Heart right ventricle (tissue), 16 donors: Measurements from ENCODE around the gene CCL25. TPM values are rescaled to one million over a fixed set of nuclear protein-coding genes. Genes with fewer than 3 reads are reported as not detected.
"Not testable (repeated sequence)": the region's sequence is repeated elsewhere in the genome, so short reads cannot be mapped to it uniquely, and the experiment has no call there.

Source experiments
- ATAC-seq, 8 donors: fragments of 200-7000 bp; cut with Tn5 transposase; one replicate each; pipeline ENCODE4 v1.9.1; 2020; ENCODE audit warnings: mild to moderate bottlenecking in 8 of 8, moderate library complexity in 8 of 8, moderate number of reproducible peaks in 1 of 8
- DNase-seq, 2 donors: peaks; one replicate each; pipeline ENCODE4 v3.0.0-alpha.2; 2020
- H3K27ac ChIP-seq, 10 donors: fragments of 200-600 bp; sonication (generic) in 2 of 10; one replicate each; pipeline versions ENCODE4 v1.5.0 to v1.8.0; 2020 to 2022; ENCODE audit warnings: mild to moderate bottlenecking in 3 of 10
- H3K27me3 ChIP-seq, 7 donors: fragments of 200-600 bp; one replicate each; pipeline ENCODE4 v1.8.0; 2021 to 2022; ENCODE audit warnings: mild to moderate bottlenecking in 2 of 7
- H3K36me3 ChIP-seq, 9 donors: fragments of 200-600 bp; sonication (generic) in 1 of 9; one replicate each; pipeline versions ENCODE4 v1.5.0 to v1.8.0; 2020 to 2022; ENCODE audit warnings: mild to moderate bottlenecking in 2 of 9
- H3K4me1 ChIP-seq, 9 donors: fragments of 200-600 bp; sonication (generic) in 1 of 9; one replicate each; pipeline versions ENCODE4 v1.5.0 to v1.8.0; 2020 to 2022; ENCODE audit warnings: mild to moderate bottlenecking in 4 of 9
- H3K4me3 ChIP-seq, 10 donors: fragments of 200-600 bp; sonication (generic) in 2 of 10; one replicate each; pipeline versions ENCODE4 v1.5.0 to v1.8.0; 2020 to 2022; ENCODE audit warnings: mild to moderate bottlenecking in 7 of 10, moderate library complexity in 2 of 10
- H3K9me3 ChIP-seq, 11 donors: fragments of 200-600 bp in 10 of 11; sonication (generic) in 2 of 11; one replicate each; pipeline versions ENCODE4 v1.5.0 to v1.8.0; 2013 to 2022; ENCODE audit warnings: mild to moderate bottlenecking in 2 of 11, control low read depth in 1 of 11, moderate library complexity in 1 of 11
- CTCF ChIP-seq, 9 donors: fragments of 200-600 bp; sonication (generic) in 2 of 9; IDR thresholded peaks; one replicate each; pipeline versions ENCODE4 v1.5.0 to v1.8.0; 2021 to 2022; ENCODE audit warnings: antibody characterized with exemption in 9 of 9, mild to moderate bottlenecking in 5 of 9, moderate library complexity in 1 of 9
- WGBS, 2 donors: extraction: QIAGEN DNeasy Blood & Tissue Kit; methylation state at CpG; one replicate each; pipeline ENCODE4 v1.1.7; 2013; ENCODE audit warnings: inconsistent platforms in 1 of 2; 5-methylcytosine and 5-hydroxymethylcytosine counted together
- intact Hi-C, 10 donors: fragments of 100-400 bp; cut with DNase I; formaldehyde crosslinking; loops; one replicate each; pipeline versions ENCODE4 v1.11.1 to v1.14.2; 2022
- polyA plus RNA-seq, 2 donors: library from polyadenylated mRNA; stranded (reverse); fragments of 200-250 nt; gene quantifications; one replicate each; pipeline ENCODE4 v1.2.3, GENCODE V29; 2013
- total RNA-seq, 10 donors: library from RNA; stranded (reverse); fragmentation: NEBNext Ultra II Directional in 3 of 10; extraction: Animal tissue kit (Norgen Biotek cat#: 25700) in 3 of 10; gene quantifications; one replicate each; pipeline versions ENCODE4 v1.2.1 to v1.2.4, GENCODE V29; 2021 to 2023
- donor health status: Arrhythmogenic right ventricular cardiomyopathy.
- donor health status: ischemic (EF 13 %, LVEDD 7.1; RV severe dilation, severe dysfunction).
- donor health status: healthy with polysubstance abuse.
- donor health status: DM: no; HTN: yes; CAD: no.
- donor health status: DM: no; HTN: no; CAD: no.
- donor health status: ischemic (EF 25% LVEDD 6.9; RV normal size, moderate dysfunction).
- donor health status: ischemic (EF 25% LVEDD 5.7; RV mildly dilated, moderate dysfunction).
- donor health status: healthy.
- donor health status: DM: yes; HTN: yes; CAD: no.
- donor health status: Ischemic cardiomyopathy.
- donor health status: ischemic (EF 35%, LVEDD 5.7; RV mildly dilated, moderate dysfunction).
- donor health status: nonischemic (EF 11% LVEDD 7.7; RV severe dilation, severe dysfunction).
- donor health status: DM: yes; HTN: yes; CAD: no.
- donor health status: PGD.
- donor health status: ischemic (EF 29% LVEDD 5.4; RV normal size, mild dysfunction).
- donor health status: nonischemic (EF 23%, LVEDD 6.1; RV moderate dilation, normal function).

The CCL25 gene
- total and polyA plus RNA-seq, 12 donors: not detected

- Histone ChIP-seq H3K4me1 (no peaks in the 10 kb centered on the region), H3K9me3 (no peaks in the 10 kb centered on the region), H3K4me3 (no peak overlapping the region), H3K27me3 (no peaks in the 10 kb centered on the region), H3K36me3 (no peaks in the 10 kb centered on the region), H3K27ac (no peak overlapping the region)
- ATAC-seq (no peak), DNase-seq (no peak)
- TF ChIP-seq CTCF (IDR thresholded peaks at IDR 0.05): peak in 1 of 9 donors; percentile 37
- WGBS, 2 donors: 71 to 75% methylated on average over 14 of the region's 14 CpGs
- intact Hi-C loops: no loop called here
Measured at GRCh38 chr19:8017808-8018207, 34.8 kb upstream of the CCL25 start.

GRCh38 chr19:8020681-8021080 lies 31.9 kb upstream of the CCL25 start:
- Histone ChIP-seq H3K27ac (no peak overlapping the region), H3K4me3 (no peak overlapping the region), H3K4me1 (no peaks in the 10 kb centered on the region), H3K9me3 (no peaks in the 10 kb centered on the region), H3K27me3 (no peaks in the 10 kb centered on the region), H3K36me3 (no peaks in the 10 kb centered on the region)
- no peak for TF ChIP-seq CTCF (IDR thresholded peaks at IDR 0.05)
- intact Hi-C loops: no loop called here
- DNase-seq (no peak), ATAC-seq (no peak)
- 70% methylated on average over 9 of the region's 9 CpGs for WGBS, 2 donors

GRCh38 chr19:8021374-8021773 lies 31.2 kb upstream of the CCL25 start:
- ATAC-seq (no peak), DNase-seq (no peak)
- no peaks in the 10 kb centered on the region for H3K36me3 ChIP-seq
- no peaks in the 10 kb centered on the region for H3K4me1 ChIP-seq
- no peak for TF ChIP-seq CTCF (IDR thresholded peaks at IDR 0.05)
- no peak overlapping the region for H3K4me3 ChIP-seq
- WGBS, 2 donors: 86 to 88% methylated on average over 8 of the region's 8 CpGs
- intact Hi-C loops: no loop called here
- no peaks in the 10 kb centered on the region for H3K27me3 ChIP-seq
- H3K9me3 ChIP-seq: no peaks in the 10 kb centered on the region
- no peak overlapping the region for H3K27ac ChIP-seq

- Histone ChIP-seq H3K9me3 (no peaks in the 10 kb centered on the region), H3K27ac (no peak overlapping the region), H3K4me3 (no peak overlapping the region), H3K27me3 (no peaks in the 10 kb centered on the region), H3K36me3 (no peaks in the 10 kb centered on the region), H3K4me1 (no peaks in the 10 kb centered on the region)
- no peak for TF ChIP-seq CTCF (IDR thresholded peaks at IDR 0.05)
- DNase-seq: no peak
- ATAC-seq: no peak
- intact Hi-C loops: no loop called here
- WGBS, 2 donors: 86 to 88% methylated on average over 13 of the region's 13 CpGs
Measured at GRCh38 chr19:8022275-8022674, 30.3 kb upstream of the CCL25 start.

- DNase-seq: no peak
- no peak overlapping the region for H3K27ac ChIP-seq
Measured at GRCh38 chr19:8023371-8023770, 29.2 kb upstream of the CCL25 start.

GRCh38 chr19:8024256-8024655 lies 28.3 kb upstream of the CCL25 start:
- 96 to 99% methylated on average over 3 of the region's 3 CpGs for WGBS, 2 donors
- not testable (repeated sequence) for H3K4me3 ChIP-seq

More at GRCh38 chr19:8023371-8023770, 29.2 kb upstream of the CCL25 start:
- no peaks in the 10 kb centered on the region for H3K36me3 ChIP-seq
- no peaks in the 10 kb centered on the region for H3K27me3 ChIP-seq
- intact Hi-C loops: no loop called here
- peaks cover 0 to under 1% (median 0%) of the 10 kb centered on the region in 9 donors for H3K4me1 ChIP-seq
- no peak for TF ChIP-seq CTCF (IDR thresholded peaks at IDR 0.05)
- no peak for ATAC-seq
- no peaks in the 10 kb centered on the region for H3K9me3 ChIP-seq
- WGBS, 2 donors: 83% methylated on average over 5 of the region's 5 CpGs
- no peak overlapping the region for H3K4me3 ChIP-seq

More at GRCh38 chr19:8024256-8024655, 28.3 kb upstream of the CCL25 start:
- H3K27ac ChIP-seq, intact Hi-C loops, H3K9me3 ChIP-seq, H3K36me3 ChIP-seq, DNase-seq, H3K4me1 ChIP-seq, H3K27me3 ChIP-seq, ATAC-seq: not testable (repeated sequence)
